ENCODE data around the gene DSCAML1.

Gene DSCAML1, protein sequence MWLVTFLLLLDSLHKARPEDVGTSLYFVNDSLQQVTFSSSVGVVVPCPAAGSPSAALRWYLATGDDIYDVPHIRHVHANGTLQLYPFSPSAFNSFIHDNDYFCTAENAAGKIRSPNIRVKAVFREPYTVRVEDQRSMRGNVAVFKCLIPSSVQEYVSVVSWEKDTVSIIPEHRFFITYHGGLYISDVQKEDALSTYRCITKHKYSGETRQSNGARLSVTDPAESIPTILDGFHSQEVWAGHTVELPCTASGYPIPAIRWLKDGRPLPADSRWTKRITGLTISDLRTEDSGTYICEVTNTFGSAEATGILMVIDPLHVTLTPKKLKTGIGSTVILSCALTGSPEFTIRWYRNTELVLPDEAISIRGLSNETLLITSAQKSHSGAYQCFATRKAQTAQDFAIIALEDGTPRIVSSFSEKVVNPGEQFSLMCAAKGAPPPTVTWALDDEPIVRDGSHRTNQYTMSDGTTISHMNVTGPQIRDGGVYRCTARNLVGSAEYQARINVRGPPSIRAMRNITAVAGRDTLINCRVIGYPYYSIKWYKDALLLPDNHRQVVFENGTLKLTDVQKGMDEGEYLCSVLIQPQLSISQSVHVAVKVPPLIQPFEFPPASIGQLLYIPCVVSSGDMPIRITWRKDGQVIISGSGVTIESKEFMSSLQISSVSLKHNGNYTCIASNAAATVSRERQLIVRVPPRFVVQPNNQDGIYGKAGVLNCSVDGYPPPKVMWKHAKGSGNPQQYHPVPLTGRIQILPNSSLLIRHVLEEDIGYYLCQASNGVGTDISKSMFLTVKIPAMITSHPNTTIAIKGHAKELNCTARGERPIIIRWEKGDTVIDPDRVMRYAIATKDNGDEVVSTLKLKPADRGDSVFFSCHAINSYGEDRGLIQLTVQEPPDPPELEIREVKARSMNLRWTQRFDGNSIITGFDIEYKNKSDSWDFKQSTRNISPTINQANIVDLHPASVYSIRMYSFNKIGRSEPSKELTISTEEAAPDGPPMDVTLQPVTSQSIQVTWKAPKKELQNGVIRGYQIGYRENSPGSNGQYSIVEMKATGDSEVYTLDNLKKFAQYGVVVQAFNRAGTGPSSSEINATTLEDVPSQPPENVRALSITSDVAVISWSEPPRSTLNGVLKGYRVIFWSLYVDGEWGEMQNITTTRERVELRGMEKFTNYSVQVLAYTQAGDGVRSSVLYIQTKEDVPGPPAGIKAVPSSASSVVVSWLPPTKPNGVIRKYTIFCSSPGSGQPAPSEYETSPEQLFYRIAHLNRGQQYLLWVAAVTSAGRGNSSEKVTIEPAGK (N-terminal part only)

DNA sequence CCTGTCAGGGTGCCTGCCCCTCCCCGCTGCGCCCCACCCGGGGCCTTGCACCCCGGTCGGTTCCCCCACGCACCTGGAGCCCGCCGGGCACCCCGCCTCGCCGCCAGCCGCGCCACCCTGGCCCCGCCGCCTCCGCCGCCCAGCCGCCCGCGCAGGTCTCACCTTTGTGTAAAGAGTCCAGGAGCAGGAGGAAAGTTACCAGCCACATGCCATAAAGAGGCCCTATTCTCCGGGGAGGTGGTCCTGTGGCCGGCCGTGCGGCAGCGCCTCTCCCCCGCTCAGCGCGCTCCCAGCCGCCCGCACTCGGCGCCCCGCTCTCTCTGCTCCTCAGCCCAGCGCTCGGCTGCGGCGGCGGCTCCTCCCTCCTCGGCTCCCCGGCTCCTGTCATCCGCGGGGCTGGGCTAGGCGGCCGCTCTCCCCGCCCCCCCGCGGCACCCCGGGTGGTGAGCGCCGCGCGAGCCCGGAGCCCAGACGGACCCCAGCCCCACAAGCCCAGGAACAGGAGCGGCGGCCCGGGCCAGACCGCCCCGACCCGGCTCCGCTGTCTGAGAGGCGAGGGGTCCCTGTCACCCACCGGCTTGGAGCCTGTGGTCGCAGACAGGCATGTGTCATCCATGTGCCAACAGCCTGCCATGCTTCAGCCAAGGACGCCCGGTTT lies at the start of gene DSCAML1:
Gene DSCAML1 (minus strand): TSS at position 345 of the 658 bp plus-strand sequence. CDS start 137 bp downstream, at position 208.
- no peak for DNase-seq

DNA sequence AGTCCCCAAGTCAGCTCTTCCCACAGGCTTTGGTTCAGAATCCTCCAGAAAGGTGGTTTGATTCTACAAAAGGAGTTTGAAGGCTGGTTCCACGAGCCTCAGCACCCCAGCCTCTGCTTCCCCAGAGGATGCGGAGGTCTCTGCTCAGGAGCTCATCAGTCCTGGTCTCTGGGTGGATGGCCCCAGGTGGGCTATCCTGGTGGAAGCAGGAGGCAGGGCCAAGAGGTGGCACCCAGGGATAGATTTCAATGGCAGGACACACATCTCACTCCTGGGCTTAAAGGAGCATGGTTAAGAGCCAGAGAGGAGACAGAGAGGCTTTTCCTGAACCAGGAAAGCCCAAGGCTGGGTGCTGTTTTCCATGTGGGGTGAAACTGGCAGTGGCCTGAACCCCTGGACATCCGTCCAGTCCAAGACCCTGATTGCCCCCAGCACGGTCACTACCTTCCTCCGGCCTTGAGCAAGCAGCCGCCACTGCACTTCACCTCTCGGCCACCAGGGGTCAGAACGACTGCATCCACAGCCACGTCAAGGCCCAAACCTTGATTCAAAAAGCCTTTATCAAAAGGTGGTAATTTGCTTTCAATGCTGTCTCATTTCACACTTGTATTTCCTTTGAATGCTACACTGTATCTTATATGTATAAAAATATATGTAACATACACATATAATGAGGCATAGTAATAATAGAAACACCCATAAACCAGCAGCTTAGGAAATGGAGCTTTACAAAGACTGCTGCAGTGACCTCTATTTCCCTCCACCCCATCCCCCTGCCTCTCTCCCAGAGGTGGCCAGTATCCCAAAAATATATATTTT lies 46.9 kb upstream of the DSCAML1 start:
- peak; percentile 43 to 56 for DNase-seq

GRCh38 chr11:117842131-117842941 lies 45.3 kb upstream of the DSCAML1 start:
- DNase-seq = peak in 1 of 2 donors; percentile 43

GRCh38 chr11:117841551-117842031 lies 44.6 kb upstream of the DSCAML1 start:
- no peak for DNase-seq

- DNase-seq = no peak
Measured at GRCh38 chr11:117840881-117841550, 44.0 kb upstream of the DSCAML1 start.

DNA sequence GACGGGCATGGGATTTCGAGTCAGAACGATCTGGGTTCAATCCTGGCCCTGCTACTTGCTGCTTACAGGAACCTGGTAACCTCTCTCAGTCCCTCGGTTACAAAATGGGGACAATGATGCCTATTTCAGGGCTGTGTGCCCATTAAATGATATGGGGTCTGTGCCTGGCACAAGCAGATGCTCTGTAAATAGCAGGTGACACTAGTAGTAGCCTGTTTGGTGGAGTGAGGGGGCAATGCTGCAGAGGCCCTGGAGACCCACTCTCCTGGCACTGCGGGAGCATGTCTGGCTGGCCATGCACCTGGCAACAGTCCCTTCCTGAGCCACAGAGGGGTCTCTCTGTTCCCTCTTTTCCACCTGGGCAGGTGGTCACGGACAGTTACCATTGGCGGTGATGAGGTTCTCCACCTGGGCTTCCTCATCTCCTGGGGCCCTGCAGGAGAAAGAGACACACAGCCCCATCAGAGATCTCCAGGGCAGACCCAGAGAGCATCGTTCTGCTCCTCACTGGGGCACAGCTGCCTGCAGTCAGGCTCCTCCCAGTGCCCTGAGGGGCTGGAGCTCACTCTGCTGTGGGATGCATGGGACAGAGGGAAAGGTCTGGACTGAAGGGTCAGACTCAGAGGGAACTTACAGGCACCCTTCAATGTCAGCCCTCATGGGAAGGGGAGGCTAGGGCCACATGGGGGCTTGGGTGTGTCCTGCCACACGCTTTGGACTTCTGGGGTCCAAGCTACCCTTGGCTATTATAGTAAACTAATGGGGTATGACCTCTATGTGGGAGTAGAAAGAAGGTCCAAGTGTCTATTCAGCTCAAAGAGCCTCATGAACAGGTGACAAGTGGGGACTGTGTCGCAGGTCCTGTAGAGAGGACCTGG lies 43.2 kb upstream of the DSCAML1 start:
- no peak for DNase-seq

DNA sequence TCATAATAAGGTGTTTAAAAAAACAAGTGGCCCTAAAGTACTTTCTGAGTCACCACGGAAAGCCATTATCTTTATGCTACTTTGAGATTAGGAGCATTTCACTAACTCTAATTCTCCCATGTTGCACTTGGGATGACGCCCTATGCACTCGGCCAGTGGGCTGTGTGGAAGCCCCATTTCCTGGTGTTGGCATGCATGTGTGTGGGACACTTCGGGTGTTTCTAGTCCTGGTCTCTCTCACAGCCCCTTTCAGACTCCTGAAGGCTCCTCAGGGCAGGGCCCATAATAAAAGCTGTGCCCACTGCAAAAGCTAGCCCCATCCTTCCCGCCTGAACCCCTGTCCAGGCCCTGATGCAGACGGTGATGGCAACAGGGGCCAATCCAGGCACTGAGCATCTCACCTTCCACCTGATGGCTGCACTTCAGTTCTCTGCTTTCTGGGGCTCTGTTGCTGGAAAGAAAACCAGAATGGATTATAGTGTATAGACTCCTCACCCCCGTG lies 42.4 kb upstream of the DSCAML1 start:
- no peak for DNase-seq

- no peak for DNase-seq
Measured at GRCh38 chr11:117838901-117839300, 41.9 kb upstream of the DSCAML1 start.

DNA sequence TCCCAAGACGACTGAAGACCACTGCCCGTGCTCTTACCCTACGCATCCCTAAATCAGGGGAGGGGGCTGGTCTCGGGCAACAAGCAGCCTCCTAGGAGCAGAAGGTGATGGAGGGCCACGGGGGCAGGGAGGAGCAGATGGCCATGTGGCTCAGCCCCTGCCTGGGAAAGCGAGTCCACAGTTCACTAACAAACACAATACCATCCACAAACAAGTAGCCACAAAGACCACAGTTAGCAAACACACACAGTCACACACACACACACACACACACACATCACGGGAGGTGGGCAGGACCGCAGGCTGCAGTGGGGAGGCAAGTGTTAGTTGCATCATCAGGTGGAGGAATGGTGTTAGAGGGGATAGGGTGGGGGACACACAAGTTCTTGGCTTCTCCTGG lies 40.8 kb upstream of the DSCAML1 start:
- DNase-seq = no peak

GRCh38 chr11:117837070-117837776 lies 40.2 kb upstream of the DSCAML1 start:
- DNase-seq = no peak

GRCh38 chr11:117836077-117836960 lies 39.3 kb upstream of the DSCAML1 start:
- no peak for DNase-seq

- DNase-seq = no peak
Measured at GRCh38 chr11:117835576-117835975, 38.6 kb upstream of the DSCAML1 start.

- no peak for DNase-seq
Measured at GRCh38 chr11:117834838-117835443, 37.9 kb upstream of the DSCAML1 start.

DNA sequence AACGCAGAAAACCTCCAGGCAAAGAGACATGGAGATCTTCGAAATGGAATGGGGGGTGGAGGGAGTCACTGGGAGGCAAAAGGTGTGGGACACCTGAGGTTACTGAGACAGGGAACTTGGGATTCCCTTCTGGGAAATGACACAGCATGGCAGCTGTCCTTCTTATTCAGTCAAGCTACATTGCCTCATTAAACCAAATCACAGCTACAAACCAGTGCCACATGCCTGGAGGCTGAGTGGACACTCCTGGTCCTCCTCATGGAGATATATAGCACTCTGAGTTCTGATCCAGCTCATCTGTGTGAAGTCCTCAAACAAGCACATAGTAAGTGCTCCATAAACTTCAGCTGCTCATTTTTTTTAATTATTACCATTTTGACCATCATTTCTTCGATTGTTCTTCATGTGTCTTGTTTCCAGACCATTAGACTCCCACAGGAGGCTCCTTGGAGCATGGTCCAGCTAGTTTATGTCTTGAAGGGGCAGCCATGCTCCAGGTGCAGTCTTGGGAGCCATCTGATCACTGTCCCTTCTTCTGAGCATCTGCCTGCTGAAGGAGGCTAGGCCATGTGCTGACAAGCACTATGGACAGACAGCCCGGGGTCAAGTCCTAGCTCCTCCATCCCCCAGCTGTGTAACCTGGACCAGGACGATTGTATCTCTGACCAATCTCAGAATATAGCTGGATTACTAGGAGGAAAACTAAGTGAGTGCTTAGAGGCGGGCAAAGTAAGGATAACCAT lies 37.2 kb upstream of the DSCAML1 start:
- no peak for DNase-seq

DNA sequence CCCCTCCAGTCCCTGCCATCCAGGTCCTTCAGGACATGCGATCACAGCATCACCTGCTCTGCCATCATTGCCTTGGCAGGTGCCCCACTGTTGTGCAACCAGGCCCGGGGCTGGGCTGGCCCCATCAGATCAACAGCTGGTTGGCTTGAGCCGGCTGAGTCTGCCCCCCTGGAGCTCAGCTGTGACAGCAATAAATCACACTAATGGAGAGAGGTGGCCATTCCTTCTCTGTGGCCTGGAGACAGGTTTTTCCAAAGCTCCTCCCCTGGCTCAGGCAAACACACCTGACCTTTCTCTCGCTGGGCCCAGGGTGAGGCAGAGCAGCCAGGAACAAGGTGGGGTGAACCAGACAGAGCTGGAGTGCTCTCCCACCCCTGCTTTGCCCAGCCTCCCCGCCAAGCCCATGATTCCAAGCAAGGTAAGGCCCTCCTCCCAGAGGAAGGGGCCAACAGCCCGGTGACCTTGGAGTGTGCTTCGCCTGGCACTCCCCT lies 36.4 kb upstream of the DSCAML1 start:
- DNase-seq = no peak
